Stimulated activated CD4-positive, alpha-beta T cell treated with anti-CD3 and anti-CD28 coated beads, Interleukin-2, amount 100 ng/mL, for 4 hours (primary cell): ENCODE data around the gene BPTF.
"Not testable (repeated sequence)": the region's sequence is repeated elsewhere in the genome, so short reads cannot be mapped to it uniquely, and the experiment has no call there.

Source experiments
- DNase-seq: peaks from one replicate; pipeline ENCODE4 v3.0.0-alpha.2; 2020; ENCODE audit warnings: low read depth

BPTF gene

DNA sequence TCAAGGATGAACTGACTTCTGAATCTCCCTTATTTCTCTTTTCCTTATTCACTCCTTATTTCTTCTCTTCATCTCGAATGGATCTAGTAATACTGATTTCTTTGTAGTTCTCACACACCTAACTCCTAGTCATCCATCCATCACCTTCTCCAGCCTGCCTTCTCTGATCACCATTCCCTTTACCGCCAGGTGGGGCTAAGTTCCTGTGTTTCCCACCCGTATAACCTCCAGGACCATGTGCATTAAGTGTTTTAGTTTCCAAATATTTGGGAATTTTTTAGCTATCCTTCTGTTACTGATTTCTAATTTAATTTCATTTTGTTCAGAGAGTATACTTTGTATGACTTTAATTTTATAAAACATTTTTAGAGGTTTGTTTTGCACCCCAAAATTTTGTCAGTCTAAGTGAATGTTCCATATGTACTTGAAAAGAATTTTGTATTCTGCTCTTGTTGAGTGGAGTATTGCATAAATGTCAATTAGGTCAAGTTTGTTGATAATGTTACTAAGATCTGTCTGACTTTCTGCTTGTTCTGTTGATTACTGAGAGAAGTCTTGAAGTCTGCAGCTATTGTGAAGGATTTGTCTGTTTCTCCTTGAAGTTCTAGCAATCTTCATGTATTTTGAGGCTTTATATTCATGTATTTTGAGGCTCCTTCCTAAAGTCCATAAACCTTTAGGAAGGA lies 8.8 kb downstream of the BPTF start:
- DNase-seq: no peak

GRCh38 chr17:67834634-67835033 lies 9.3 kb downstream of the BPTF start:
- no peak for DNase-seq

- no peak for DNase-seq
Observed at GRCh38 chr17:67836205-67836987, 11.1 kb downstream of the BPTF start.

GRCh38 chr17:67837965-67838364 lies 12.7 kb downstream of the BPTF start:
- no peak for DNase-seq

DNA sequence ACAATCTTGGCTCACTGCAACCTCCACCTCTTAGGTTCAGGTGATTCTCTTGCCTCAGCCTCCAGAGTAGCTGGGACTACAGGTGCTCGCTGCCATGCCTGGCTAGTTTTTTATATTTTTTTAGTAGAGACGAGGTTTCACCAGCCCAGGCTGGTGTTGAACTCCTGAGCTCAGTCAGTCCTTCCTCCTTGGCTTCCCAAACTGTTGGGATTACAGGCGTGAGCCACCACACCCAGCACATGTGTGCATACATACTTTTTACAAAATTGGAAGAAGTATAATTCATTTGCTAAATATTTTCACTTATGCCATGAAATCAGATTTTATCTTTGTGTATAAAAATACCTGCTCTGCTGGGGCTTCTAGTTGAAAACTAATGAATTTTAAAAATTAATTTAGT lies 13.2 kb downstream of the BPTF start:
- DNase-seq: no peak

GRCh38 chr17:67841992-67842391 lies 16.7 kb downstream of the BPTF start:
- DNase-seq: no peak

DNA sequence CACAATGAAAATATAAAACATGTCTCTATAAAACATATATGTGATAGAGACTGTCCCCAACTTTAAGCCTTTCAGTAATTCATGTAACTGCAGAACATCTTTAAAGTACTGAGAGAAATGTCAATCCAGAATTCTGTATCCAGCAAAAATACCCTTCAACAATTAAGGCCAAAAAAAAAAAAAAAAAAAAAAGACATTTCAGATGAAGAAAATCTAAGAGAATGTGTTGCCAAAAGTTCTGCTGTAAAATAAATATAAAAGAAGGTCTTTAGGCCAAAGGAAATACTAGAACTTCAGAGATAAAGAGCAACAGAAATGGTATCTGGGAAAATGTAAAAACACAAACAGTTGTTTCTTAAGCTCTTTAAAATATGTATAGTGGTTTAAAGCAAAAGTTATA lies 17.3 kb downstream of the BPTF start:
- no peak for DNase-seq

DNA sequence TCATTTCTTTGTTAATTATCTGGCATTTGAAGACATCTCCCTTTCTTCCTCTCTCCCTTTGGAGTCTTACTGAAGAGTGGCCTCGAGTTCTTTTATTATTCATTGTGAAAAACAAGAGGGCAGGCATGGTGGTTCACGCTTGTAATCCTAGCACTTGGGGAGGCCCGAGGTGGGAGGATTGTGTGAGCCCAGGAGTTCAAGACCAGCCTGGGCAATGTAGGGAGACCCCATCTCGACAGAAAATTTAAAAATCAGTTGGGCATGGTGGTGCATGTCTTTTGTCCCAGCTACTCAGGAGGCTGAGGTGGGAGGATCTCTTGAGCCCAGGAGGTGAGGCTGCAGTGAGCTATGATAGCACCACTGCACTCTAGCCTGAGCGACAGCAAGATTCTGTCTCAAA lies 20.1 kb downstream of the BPTF start:
- no peak for DNase-seq

DNA sequence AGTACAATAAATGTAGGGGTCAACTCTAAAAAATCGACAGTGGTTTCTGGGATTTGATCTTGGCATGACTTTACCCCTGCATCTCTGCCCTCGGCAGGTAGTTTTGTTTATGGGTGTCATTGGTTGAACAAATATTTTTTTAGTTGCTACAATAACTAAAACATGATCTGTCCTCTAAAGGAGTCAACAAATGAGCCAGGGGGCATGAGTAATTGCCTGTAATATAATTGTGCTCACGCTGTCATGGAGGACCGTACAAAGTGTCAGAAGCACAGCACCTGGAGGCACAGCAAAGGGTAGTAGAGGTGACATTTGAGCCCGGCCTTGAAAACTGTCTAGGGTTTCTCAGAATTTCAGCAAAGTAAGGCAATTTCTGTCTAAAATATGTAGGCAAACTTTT lies 22.9 kb downstream of the BPTF start:
- not testable (repeated sequence) for DNase-seq

GRCh38 chr17:67848846-67849245 lies 23.5 kb downstream of the BPTF start:
- not testable (repeated sequence) for DNase-seq

DNA sequence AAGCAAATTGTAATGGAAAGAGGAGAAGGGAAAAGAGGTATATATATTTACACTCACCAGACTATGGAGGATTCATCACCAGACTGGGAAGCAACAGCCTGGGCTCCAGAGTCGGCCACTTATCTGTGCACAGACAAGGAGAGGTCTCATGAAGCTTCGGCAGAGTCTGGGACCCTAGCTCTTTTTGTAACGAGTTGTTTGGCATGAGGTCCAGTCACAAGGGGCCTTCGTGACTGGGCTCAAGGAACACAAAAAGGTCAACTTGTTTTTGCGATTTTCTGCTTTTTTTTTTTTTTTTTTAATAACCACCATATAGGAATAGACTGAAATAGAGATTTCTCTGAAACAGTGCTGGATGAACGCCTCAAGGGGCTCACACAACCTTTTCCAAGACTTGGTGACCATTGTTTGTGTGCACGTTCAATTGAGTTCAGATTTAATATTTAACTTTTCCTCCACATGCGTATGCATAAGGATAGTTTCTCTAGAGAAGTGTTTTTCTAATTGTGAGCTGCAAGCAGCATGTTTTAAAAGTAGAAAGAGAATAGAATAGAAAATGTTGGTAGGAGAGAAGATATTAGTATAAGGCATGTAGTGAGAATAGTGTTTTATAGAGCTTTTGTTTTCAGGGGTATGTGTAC lies 25.8 kb downstream of the BPTF start:
- no peak for DNase-seq

DNA sequence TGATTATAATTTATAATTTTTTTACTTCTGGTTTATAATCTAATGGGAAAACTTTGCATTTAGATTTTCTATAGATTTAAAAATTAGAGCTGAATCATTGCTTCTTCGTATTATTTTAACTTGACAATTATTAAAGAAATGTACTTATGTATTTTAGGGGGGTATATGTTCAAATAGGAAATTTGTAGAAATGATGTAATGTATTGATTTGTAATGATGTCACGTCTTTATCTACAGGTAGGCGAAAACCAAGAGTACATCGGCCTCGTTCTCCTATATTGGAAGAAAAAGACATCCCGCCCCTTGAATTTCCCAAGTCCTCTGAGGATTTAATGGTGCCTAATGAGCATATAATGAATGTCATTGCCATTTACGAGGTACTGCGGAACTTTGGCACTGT lies 28.4 kb downstream of the BPTF start:
- DNase-seq: no peak

DNA sequence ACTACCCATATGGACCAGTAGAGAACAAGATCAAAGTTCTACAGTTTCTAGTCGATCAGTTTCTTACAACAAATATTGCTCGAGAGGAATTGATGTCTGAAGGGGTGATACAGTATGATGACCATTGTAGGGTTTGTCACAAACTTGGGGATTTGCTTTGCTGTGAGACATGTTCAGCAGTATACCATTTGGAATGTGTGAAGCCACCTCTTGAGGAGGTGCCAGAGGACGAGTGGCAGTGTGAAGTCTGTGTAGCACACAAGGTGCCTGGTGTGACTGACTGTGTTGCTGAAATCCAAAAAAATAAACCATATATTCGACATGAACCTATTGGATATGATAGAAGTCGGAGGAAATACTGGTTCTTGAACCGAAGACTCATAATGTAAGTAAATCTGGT lies 29.1 kb downstream of the BPTF start:
- DNase-seq: no peak

- no peak for DNase-seq
Observed at GRCh38 chr17:67855504-67856324, 30.4 kb downstream of the BPTF start.

- not testable (repeated sequence) for DNase-seq
Observed at GRCh38 chr17:67856402-67856801, 31.1 kb downstream of the BPTF start.

DNA sequence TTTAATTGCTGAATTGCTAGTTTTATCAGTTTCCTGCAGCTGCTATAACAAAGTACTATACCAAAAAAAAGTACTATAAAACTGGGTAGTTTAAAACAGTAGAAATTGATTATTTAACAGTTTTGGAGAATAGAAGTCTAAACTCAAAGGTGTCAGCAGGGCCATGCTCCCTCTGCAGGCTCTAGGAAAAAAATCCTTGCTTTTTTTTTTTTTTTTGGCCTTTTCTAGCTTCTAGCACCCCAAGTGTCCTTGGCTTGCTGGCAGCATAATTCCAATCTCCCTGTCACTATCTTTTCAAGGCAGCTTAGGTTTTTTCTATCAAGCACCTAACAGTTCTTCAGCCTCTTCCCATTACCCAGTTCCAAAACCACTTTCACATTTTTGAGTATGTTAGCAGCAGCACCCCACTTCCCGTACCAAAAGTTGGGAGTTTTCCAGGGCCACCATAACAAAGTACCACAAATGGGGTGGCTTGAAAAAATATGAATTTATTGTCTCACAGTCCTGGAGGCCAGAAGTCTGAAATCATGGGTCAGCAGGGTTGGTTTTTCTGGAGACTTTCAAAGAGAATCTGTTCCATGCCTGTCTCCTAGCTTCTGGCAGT lies 37.4 kb downstream of the BPTF start:
- no peak for DNase-seq

DNA sequence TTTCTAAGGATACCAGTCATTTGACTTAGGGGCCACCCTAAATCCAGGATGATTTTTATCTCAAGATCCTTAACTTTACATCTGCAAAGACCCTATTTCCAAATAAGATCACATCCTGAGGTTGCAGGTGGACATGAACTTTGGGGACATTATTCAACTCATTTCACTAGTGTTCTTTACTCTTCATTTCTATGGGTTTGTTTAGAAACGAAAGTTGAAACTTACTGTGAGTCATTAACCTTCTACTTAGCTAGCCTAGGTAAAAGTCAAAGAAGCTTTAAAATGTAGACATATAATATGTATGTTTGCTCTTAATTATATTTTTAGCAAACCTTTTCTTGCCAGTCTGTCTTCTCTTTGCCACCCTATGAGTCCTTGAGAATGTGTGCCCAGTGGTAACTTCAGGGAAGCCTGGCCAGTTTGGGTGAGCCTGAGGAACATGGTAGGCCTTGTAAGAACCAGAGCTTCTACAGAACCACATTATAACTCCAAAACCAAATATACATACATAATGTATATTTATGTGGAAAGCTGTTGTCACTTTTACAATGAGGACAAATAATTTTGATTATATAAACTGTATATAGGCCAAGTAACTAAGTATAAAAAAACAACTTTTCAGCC lies 38.4 kb downstream of the BPTF start:
- no peak for DNase-seq

GRCh38 chr17:67865438-67865837 lies 40.1 kb downstream of the BPTF start:
- DNase-seq: no peak

GRCh38 chr17:67867591-67867990 lies 42.3 kb downstream of the BPTF start:
- no peak for DNase-seq

DNA sequence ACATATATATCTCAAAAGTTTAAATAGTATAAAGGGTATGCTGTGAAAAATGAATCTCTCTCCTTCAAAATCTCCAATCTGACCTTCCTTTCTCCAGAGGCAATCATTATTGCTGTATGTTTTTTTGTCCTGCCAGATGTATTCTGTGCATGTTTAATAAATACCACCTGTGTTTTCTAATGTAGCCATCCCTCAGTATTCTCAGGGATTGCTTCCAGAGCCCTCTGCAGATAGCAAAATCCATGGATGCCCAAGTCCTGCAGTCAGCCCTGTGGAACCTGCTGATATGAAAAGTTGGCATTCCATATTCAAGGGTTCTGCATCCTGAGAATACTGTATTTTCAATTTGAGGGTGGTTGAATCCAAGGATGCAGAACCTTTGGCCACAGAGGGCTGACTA lies 42.9 kb downstream of the BPTF start:
- no peak for DNase-seq

DNA sequence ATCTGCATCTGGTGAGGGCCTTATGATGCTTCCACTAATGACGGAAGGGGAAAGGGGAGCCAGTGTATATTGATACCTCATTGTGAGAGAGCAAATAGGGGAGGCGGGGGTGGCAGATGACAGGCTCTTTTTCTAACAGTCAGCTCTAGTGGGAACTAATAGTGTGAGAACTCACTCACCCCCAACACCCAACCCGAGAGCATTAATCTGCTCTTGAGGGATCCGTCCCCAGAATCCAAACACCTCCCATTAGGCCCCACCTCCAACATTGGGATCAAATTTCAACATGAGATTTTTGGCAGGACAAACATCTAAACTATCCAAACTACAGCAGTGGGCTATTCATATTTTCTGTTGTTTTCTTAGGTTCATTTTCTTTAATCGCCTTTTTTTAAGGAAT lies 54.4 kb downstream of the BPTF start:
- DNase-seq: no peak

DNA sequence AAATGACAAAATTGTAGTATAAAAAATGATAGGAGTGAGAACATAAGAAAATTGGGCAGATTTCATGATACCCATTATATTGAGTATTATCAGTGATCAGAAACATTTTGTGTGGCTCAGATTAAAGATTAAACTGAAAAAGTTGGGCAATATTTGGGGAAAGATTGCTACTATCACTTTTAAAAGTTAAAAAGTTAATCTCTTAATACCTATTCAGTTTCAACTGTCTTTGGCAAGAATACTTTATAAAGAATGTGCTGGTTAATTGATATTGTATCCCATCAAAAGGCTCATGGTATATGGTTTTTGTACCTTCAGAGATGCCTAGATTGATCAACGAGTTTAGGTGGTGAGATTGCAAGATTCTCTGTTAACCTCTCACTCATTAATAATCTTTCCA lies 55.8 kb downstream of the BPTF start:
- no peak for DNase-seq
